Fibroblast of the aortic adventitia (primary cell): ENCODE results near the gene PSTK. TPM values are rescaled to one million over a fixed set of nuclear protein-coding genes. Genes with fewer than 3 reads are reported as not detected.

Experiments
- DNase-seq: peaks from one replicate; pipeline ENCODE4 v3.0.0-alpha.2; 2010; ENCODE audit warnings: low read depth
- H3K4me3 ChIP-seq: 2 replicates; pipeline ENCODE4 v1.5.1; 2011; ENCODE audit warnings: low read depth, mild to moderate bottlenecking, control low read depth, low read length, moderate library complexity
- total RNA-seq: library from RNA; depleted of rRNA; stranded (reverse); fragments of >200 nt; gene quantifications from 2 replicates; pipeline ENCODE4 v1.2.3, GENCODE V29; 2012; ENCODE audit warnings: low replicate concordance
- TF ChIP-seq, protein P1 (sequence below): IDR thresholded peaks from 2 replicates; pipeline ENCODE4 v1.5.1; 2011; ENCODE audit warnings: mild to moderate bottlenecking, low read length, control low read depth, inconsistent platforms; ENCODE audit not compliant: insufficient read depth

Gene PSTK
- total RNA-seq, 1 donor, result 4.7 TPM

DNA sequence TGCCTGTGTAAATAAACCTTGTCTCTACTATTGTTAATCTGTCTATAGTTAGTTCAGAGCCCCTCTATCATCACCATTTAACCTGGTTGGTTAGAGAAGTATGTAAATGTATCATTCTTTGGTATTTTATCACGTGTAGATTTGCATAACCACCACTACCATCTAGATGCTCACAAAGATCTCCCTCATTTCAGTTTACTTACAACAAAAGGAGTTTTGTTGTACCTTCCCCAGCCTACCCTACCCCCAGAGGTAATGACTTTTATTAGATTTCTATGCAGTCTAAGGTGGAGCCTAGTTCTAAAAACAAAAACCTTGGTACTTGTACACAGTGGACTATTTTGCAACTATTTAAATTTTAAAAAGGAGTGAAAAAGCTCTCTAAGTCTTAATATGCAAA lies 46.1 kb downstream of the PSTK start:
- DNase-seq, result no peak
- TF ChIP-seq, protein P1, sequence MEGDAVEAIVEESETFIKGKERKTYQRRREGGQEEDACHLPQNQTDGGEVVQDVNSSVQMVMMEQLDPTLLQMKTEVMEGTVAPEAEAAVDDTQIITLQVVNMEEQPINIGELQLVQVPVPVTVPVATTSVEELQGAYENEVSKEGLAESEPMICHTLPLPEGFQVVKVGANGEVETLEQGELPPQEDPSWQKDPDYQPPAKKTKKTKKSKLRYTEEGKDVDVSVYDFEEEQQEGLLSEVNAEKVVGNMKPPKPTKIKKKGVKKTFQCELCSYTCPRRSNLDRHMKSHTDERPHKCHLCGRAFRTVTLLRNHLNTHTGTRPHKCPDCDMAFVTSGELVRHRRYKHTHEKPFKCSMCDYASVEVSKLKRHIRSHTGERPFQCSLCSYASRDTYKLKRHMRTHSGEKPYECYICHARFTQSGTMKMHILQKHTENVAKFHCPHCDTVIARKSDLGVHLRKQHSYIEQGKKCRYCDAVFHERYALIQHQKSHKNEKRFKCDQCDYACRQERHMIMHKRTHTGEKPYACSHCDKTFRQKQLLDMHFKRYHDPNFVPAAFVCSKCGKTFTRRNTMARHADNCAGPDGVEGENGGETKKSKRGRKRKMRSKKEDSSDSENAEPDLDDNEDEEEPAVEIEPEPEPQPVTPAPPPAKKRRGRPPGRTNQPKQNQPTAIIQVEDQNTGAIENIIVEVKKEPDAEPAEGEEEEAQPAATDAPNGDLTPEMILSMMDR, result no peak
- no peak overlapping the region for H3K4me3 ChIP-seq

- no peak overlapping the region for H3K4me3 ChIP-seq
- DNase-seq, result peak; percentile 4
- TF ChIP-seq, protein P1, result no peak
Observed at GRCh38 chr10:123027861-123028260, 47.7 kb downstream of the PSTK start.

DNA sequence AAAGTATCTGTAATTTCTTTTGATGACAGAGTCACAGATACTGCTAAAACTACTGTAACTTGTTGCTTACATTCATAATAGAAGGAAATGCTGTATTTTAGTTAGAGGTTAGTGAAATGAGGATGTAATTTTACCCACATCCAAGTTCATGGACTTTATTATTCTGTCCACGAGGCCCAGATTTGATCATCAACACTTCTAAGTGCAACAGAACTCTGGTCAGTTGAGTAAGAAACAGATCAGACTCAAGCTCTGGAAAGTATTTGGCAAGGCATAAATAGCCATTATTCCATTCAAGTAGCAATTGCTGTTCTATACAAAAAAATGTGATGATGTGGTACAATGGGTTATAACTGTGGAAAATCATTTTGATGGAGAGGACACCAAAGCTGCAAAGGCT lies 50.9 kb downstream of the PSTK start:
- no peak overlapping the region for H3K4me3 ChIP-seq
- DNase-seq, result no peak
- TF ChIP-seq, protein P1, result no peak

DNA sequence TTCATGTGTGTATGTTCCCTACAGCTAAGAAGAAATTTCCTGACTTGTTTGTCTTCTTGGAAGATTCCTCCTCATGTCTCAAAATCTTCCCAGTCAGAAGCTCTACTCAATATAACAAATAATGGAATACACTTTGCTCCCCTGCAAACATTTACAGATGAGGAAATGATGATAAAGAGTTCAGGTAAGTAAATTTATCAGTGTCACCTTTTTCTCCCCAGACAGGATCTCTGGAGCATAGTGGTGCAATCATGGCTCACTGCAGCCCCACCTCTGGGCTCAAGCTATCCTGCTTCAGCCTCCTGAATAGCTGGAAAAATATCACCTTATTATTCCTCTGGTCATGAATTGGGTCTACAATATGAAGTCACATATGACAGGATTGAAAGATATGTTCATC lies 54.1 kb downstream of the PSTK start:
- TF ChIP-seq, protein P1, result no peak
- H3K4me3 ChIP-seq, result no peak overlapping the region
- DNase-seq, result no peak

GRCh38 chr10:123035467-123036086 lies 55.4 kb downstream of the PSTK start:
- no peak for DNase-seq
- no peak overlapping the region for H3K4me3 ChIP-seq
- TF ChIP-seq, protein P1, result no peak

- no peak overlapping the region for H3K4me3 ChIP-seq
- TF ChIP-seq, protein P1, result no peak
- DNase-seq, result no peak
Observed at GRCh38 chr10:123038782-123039631, 58.8 kb downstream of the PSTK start.
